Measurements from ENCODE around the gene CCDC27.

DNA sequence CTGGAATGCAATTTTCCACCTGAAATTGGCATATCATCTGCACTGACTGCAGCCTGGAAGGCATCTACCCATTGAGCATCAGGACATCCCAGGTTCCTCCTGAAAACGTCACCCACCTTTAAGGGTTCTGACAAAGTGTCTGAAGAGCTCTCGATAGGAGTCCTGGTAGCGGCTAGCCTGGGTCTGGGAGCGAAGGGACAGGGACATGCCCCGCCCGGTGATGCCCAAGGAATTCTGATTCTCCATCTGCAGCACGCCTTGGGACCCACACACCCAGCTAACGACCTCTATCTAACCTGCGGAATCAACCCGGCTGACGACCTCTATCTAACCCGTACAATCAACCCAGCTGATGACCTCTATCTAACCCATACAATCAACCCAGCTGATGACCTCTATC is 13.3 kb upstream of the CCDC27 start:
- TF ChIP-seq GATA2 (IDR thresholded peaks at IDR 0.05; ENCODE audit: low read depth, low read length) = no peak
- TF ChIP-seq GATA3 (IDR thresholded peaks at IDR 0.05; ENCODE audit: low read depth, low read length) = no peak

Measured in SH-SY5Y (cell line).